ENCODE results near the gene TRA2B. TPM values are rescaled to one million over a fixed set of nuclear protein-coding genes. Genes with fewer than 3 reads are reported as not detected.

TRA2B gene
- total and polyA plus RNA-seq, 2 of the 8 experiments (the other 6 are each of a cell fraction or from before 2014, with no cell fraction given), result 206 to 274 TPM

DNA sequence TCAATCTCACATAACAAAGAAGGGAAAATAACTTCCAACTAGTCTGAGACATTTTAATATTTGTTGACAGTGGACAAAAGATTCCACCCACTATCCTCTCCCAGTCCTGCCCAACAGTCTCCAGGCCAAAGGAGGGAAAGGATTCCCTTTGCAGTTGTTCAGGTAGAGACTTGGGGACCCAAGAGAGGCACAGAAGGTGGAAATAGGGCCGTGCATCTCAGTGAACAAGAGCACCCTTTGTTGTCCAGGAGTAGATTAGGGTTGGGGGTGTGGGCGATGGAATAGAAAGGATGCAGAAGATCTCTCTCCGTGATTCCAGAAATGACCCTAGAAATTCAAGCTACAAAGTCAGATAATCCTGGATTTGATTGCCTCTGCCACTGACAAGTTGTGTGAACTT, 44.8 kb upstream of the TRA2B start (continued):
- TF ChIP-seq, protein P1, sequence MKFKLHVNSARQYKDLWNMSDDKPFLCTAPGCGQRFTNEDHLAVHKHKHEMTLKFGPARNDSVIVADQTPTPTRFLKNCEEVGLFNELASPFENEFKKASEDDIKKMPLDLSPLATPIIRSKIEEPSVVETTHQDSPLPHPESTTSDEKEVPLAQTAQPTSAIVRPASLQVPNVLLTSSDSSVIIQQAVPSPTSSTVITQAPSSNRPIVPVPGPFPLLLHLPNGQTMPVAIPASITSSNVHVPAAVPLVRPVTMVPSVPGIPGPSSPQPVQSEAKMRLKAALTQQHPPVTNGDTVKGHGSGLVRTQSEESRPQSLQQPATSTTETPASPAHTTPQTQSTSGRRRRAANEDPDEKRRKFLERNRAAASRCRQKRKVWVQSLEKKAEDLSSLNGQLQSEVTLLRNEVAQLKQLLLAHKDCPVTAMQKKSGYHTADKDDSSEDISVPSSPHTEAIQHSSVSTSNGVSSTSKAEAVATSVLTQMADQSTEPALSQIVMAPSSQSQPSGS (IDR thresholded peaks at IDR 0.05; ENCODE audit: low read length), result no peak

Measured in H1 (cell line).